ENCODE data around the gene RMND1.
"Not testable (repeated sequence)": the region's sequence is repeated elsewhere in the genome, so short reads cannot be mapped to it uniquely, and the experiment has no call there.

RMND1 gene

DNA sequence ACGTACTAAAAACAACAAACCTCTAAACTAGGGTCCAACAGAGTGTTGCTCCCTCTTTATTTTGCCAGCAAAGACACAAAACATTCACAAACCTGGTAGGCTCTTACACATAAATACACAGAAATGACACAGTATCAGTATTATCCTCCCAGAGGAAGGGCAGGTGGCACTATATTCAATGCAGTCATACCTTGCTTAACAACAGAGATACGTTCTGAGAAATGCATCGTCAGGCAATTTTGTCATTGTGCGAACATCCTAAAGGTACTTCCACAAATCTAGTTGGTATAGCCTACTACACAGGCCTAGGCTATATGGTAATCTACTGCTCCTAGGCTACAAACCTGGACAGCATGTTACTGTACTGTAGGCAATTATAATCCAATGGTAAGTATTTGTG lies 70.2 kb downstream of the RMND1 start:
- no peak for DNase-seq

DNA sequence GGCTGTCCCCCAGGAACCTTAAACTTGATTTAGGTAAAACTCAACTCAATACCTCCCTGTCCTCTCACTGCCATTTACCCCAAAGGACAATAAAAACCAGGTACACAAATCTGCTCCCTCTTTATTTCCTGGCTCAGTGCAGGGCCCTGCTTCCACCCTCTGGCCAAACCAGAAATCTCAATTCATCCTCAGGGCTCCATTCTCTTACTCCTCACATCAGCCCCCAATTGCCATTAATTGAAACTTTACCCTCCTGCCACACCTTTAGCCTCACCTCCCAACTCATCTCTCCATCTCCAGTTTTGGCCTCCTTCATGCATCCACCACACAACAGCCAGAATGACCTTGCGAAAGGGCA lies 71.1 kb downstream of the RMND1 start:
- DNase-seq = no peak

DNA sequence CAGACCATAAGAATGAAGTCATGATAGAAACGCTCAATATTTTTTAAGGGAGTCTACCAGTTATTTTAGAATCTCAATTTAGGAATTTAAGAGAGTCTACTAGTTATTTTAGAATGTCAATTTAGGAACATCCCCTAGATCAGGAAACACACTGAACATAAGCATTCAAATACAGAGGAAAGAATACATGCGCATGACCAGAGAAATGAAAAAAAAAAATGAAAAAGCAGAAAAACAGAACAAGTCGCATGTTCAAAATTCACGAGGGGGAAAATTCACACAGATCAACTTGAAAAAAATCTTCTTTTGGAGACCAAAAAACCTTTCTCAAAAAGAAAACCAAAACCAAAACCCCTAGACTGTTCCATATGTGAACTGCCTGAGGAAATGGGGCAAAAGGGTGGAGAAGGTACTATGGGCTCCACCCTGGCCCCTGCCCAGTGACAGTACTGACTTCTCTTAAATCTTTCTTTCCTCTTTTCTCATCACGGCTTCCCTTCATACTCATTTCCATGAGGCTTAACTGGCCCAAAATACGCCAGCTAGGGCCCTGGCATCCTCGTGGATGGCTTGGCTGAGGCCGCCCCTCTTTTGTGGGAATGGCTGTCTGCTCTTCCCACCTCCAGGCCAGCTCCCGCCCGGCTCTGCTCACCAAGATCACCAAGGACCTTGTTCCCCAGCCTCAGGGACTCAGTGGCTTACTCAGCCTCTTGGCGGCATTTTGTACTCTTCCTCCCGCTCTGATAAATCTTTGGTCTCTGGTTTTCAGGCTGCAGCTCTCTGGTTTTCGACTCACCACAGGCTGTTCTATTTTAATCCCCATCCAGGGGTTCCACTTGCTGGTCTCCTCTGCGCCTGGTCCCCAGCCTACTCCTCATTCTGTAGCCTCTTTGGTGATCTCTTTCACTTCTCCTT lies 71.7 kb downstream of the RMND1 start:
- no peak for DNase-seq

DNA sequence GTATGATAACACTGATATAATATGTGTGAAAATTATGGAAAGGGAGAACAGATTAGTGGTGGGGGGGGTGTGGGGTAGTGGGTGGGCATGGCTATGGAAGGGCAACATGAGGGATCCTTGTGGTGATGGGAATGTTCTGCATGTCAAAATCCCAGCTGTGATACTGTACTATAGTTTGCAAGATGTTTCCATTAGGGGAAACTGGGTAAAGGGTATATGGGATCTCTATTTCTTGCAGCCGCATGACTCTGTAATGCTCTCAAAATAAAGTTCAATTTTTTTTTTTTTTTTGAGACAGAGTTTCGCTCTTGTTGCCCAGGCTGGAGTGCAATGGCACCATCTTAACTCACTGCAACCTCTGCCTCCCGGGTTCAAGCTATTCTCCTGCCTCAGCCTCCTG lies 74.8 kb downstream of the RMND1 start:
- DNase-seq = no peak

DNA sequence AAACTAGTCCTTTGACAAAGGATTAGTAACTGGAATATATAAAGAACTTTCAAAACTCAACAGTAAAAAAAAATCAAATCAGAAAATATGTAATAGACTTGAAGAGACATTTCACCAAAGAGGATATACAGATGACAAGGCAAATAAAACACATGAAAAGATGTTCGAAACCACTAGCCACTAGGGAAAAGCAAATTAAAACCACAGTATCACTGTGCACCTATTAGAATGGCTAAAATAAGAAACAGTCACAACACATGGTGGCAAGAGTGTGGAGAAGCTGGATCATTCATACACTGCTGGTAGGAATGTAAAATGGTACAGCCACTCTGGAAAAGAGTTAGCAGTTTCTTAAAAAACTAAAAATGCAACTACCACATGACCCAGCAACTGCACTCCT lies 75.5 kb downstream of the RMND1 start:
- DNase-seq = no peak

DNA sequence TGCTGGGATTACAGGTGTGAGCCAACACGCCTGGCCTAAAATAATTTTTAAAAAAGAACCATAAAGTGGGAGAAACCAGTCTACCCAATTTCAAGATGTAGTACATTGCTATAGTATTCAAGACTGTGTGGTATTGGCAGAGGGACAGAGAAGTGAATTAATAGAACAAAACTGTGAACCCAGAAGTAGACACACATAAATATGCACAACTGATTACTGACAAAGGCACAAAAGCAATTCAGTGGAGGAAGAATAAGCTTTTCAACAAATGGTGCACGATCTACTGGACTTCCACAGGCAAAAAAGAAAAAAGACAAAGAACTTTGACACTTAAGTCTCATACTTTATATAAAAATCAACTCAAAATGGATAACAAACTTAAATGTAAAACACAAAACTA lies 76.1 kb downstream of the RMND1 start:
- no peak for DNase-seq

DNA sequence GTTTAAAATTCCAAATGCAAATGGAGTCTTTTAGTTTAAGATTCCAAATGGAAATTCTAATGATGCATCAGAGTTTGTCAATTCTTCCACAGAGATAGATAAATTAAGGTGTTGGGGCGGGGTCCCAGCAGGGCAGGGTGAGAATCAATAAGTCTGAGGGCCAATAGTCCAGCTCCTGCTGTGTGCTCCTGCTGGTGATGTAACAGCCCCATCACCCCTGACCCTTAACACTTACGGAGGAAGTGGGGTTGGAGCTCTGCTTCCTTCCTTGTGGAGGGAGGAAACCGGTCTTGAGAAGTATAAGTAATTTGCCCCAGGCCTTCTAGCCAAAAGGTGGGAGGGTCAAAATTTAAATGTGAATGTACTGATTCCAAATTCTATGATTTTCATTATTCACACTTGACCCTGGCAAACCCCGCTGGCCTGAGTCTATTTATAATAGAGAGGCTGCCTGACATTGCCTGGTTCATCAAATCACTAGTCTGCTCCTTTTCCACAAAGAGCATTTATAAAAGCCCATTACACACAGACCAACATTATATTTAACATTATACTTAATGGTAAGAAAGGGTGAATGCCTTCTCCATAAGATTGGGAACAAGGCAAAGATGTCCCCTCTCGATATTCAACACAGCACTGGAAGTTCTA lies 77.8 kb downstream of the RMND1 start:
- no peak for DNase-seq

DNA sequence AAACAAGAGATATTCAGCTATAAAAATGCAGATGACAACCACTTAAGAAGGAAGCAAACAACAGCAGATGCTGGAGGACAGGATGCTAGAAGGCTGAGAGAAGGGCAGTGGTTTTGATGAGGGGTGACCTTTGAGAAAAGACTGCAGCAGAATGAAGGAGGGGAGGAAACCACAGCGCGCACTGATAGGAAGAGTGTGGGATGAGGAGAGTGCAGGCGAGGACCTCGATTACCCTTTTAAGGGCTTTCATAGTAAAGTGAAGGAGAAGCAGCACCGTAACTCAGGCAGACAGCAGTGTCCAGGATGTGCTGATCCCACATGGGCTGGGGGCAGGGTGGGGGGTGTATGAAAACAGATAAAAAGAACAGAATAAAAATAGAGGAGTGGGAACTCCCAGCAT lies 79.8 kb downstream of the RMND1 start:
- DNase-seq = no peak

DNA sequence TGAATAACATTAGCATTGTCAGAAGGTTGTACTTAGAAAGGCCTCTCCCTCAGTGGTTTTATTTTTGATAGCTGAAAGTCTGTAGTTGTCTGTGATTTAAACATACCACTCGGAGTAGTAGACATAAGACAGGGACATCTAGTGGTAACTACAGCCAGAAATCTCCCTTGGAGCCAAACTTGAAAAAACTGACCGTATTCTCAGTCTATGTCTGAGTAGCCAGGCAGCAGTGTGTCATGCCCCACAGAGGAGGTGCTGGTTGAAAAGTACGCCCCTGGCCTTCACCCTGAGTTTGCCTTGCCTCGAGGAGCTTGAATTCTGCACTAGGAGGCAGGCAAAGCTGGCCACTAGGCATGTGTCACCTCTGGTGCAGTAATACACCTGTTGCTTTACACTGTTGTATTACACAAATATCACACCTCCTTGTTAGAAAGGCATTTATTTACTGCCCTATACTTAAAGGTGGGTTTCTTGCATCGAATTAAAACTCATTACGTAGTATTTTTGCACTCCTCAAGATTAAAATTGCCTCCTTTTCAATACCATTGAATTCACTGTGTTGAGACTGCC lies 81.3 kb downstream of the RMND1 start:
- no peak for DNase-seq

DNA sequence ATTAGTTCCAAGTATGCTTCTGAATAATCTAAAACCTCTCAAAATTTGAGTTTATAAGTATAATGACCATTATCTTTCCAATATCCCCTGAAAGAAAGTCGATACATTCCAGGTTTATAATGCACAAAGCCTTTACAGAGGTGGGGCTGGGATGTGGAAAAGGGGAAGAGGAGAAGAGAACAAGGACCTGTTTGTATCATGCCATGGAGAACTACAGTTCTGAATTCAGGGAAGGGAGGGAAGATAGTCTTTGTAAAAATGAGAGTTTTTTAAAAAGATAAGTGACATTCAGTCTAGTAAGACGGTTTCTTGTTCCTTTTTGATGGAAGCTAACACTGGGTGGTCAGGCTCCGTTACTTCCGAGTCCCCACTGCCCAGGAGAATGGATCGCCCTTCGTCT lies 86.7 kb downstream of the RMND1 start:
- DNase-seq = no peak

DNA sequence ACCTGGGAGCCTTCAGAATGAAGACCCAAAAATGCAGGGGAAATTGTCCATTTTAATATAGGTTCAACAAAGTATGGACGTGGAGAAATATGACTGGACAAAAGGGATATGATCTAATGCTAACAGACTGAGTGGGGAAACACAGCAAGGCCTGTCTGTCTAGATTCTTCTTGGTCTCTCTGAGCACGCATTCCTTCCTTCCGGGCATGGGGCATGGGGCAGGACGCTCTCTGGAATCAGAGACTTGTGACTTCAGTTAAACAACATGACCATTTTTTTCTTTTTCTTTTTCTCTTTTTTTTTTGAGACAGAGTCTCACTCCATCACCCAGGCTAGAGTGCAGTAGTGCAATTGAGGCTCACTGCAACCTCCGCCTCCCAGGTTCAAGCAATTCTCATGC lies 92.4 kb downstream of the RMND1 start:
- no peak for DNase-seq

DNA sequence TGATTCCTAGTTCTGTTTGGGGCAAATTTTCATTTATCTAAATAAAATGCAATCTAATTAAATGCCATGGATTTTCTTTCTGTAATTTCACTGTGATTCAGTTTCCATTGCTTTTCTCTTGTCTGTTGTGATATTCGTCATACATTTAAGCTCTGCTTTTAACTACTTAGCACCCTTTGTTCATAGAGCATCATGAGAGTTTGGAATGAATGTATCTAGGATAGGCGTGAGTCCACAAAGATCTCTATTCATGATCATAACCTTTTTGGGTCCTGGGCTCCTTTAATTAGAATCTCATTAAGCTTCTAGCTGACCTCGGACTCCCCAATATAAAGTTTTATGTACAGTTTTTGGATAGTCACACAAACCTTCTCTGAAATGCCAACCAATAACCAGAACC lies 93.5 kb downstream of the RMND1 start:
- no peak for DNase-seq

DNA sequence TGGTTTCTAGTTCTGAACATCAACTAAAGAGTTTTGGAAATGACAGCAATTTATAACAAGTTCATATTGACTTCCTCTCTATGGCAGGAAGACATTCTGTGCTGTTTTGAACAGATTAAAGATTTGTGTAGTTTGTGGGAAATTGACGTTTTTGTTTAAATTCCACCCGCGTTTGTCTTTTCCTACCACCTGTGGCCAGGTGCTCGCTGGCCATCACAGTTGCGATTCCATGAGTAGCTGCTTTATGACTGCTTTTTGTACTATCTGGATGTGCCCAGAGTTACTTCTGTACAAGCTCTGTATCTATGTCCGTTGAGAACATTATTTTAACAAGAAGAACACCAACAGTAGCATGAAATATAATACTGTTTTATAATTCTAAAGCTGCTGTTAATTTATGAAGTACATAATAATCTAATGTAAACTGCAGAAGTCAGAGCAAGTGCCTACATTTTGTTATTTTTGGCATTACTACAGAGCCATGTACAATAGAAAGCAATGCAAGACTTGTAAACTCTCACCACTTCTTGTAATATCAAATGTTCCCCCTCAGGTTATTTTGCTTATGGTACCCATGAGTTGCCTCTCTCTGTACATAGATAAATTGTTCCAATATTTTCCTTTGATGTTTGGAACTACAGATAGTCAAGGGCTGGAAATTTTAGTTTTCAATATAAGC lies 94.0 kb downstream of the RMND1 start:
- DNase-seq = no peak

DNA sequence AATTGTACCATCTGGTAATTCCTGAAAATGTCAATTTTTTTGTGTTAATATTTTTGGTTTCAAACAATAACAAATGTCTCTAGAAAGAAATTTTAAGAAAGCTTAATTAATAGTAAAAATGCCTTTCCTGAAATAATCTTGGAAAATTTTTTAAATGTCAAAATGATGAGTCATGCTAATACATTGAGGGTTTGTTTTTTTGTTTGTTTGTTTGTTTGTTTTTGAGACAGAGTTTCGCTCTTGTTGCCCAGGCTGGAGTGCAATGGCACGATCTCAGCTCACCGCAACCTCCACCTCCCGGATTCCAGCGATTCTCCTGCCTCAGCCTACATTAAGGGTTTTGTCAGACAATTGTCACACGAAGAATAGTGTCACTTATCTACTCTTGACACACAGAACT lies 94.9 kb downstream of the RMND1 start:
- DNase-seq = not testable (repeated sequence)

Data from activated T-cell treated with anti-CD3 and anti-CD28 coated beads, Interleukin-2, amount 50 U/mL, for 1 hour (primary cell).